HepG2 (cell line): ENCODE results near the gene MFSD6. TPM values are rescaled to one million over a fixed set of nuclear protein-coding genes. Genes with fewer than 3 reads are reported as not detected.

Experiments used
- ARNT2 ChIP-seq: sonication (generic); formaldehyde crosslinking; IDR thresholded peaks from 2 replicates; pipeline ENCODE4 v1.8.0; 2022; ENCODE audit warnings: mild to moderate bottlenecking, low read depth, missing genetic modification reagents, moderate library complexity
- BORCS8-MEF2B ChIP-seq: sonication (generic); formaldehyde crosslinking; IDR thresholded peaks from 2 replicates; pipeline ENCODE4 v1.8.0; 2022; ENCODE audit warnings: mild to moderate bottlenecking, missing genetic modification reagents
- DNMT3B ChIP-seq: conservative IDR thresholded peaks from 2 replicates; pipeline ENCODE4 v1.6.1; 2016; ENCODE audit warnings: missing biosample characterization, control low read depth
- EZH2 ChIP-seq: conservative IDR thresholded peaks from 2 replicates; pipeline ENCODE4 v1.6.1; 2012; ENCODE audit warnings: mild to moderate bottlenecking, low read depth, low read length, moderate library complexity
- HCFC1 ChIP-seq: fragments of 150-350 bp; IDR thresholded peaks from 2 replicates; pipeline ENCODE4 v1.6.1; 2014; ENCODE audit warnings: low read depth, low read length
- NFRKB ChIP-seq: fragments of 450-650 bp; IDR thresholded peaks from 2 replicates; pipeline ENCODE4 v1.6.1; 2017
- POLR2G ChIP-seq: fragments of 200-400 bp; formaldehyde crosslinking; IDR thresholded peaks from 2 replicates; pipeline ENCODE4 v1.6.1; 2018; ENCODE audit warnings: mild to moderate bottlenecking, low read depth, low read length, moderate library complexity
- RXRA ChIP-seq: sonication (generic); formaldehyde crosslinking; IDR thresholded peaks from 2 replicates; pipeline ENCODE4 v1.5.1; 2020; ENCODE audit warnings: missing genetic modification reagents
- YEATS4 ChIP-seq: sonication (generic); formaldehyde crosslinking; IDR thresholded peaks from 2 replicates; pipeline ENCODE4 v1.4.0; 2020; ENCODE audit warnings: missing genetic modification reagents, borderline replicate concordance
- ZBTB7B ChIP-seq: sonication (generic); formaldehyde crosslinking; IDR thresholded peaks from 2 replicates; pipeline ENCODE4 v1.4.0; 2020; ENCODE audit warnings: missing genetic modification reagents
- ZFP41 ChIP-seq: sonication (generic); formaldehyde crosslinking; IDR thresholded peaks from 2 replicates; pipeline ENCODE4 v1.4.0; 2020; ENCODE audit warnings: mild to moderate bottlenecking, missing genetic modification reagents, borderline replicate concordance
- ZNF263 ChIP-seq: sonication (generic); formaldehyde crosslinking; IDR thresholded peaks from 2 replicates; pipeline ENCODE4 v1.4.0; 2020; ENCODE audit warnings: missing genetic modification reagents
- ZNF451 ChIP-seq: sonication (generic); formaldehyde crosslinking; IDR thresholded peaks from 2 replicates; pipeline ENCODE4 v1.5.0; 2020; ENCODE audit warnings: mild to moderate bottlenecking, missing genetic modification reagents
- ZNF619 ChIP-seq: sonication (generic); formaldehyde crosslinking; IDR thresholded peaks from 2 replicates; pipeline ENCODE4 v1.4.0; 2020; ENCODE audit warnings: mild to moderate bottlenecking, missing genetic modification reagents
- ZNF781 ChIP-seq: sonication (generic); formaldehyde crosslinking; IDR thresholded peaks from 2 replicates; pipeline ENCODE4 v1.5.1; 2020; ENCODE audit warnings: borderline replicate concordance, mild to moderate bottlenecking, missing genetic modification reagents; ENCODE audit errors: not compliant biosample characterization
- polyA plus RNA-seq, 8 experiments: library from polyadenylated mRNA; depleted of rRNA in 3 of 8; stranded (reverse) in 7 of 8; unstranded in 1 of 8; fragments of >200 nt; fragmentation: Illumina TruSeq in 4 of 8; extraction: Trizol in 4 of 8; gene quantifications; 2 replicates each; pipeline versions ENCODE4 v1.2.1 to v1.2.3, GENCODE V29; 2011 to 2016; ENCODE audit warnings: low read depth in 4 of 8, missing spikeins in 1 of 8, mixed read lengths in 1 of 8; ENCODE audit not compliant: insufficient read depth in 1 of 8
- total RNA-seq, 5 experiments: library from RNA; depleted of rRNA; stranded (reverse); fragments of >200 nt; fragmentation: Illumina TruSeq; extraction: Trizol; gene quantifications; 2 replicates each; pipeline ENCODE4 v1.2.3, GENCODE V29; 2016; ENCODE audit warnings: low read depth in 1 of 5
- TF ChIP-seq, protein P1 (sequence below): sonication (generic); formaldehyde crosslinking; IDR thresholded peaks from 2 replicates; pipeline ENCODE4 v1.4.0; 2020; ENCODE audit warnings: missing genetic modification reagents
- TF ChIP-seq, protein P2 (sequence below): sonication (generic); formaldehyde crosslinking; conservative IDR thresholded peaks from 2 replicates; pipeline ENCODE4 v1.8.0; 2022; ENCODE audit warnings: low read depth, missing genetic modification reagents
- TF ChIP-seq, protein P3 (sequence below): sonication (generic); formaldehyde crosslinking; IDR thresholded peaks from 2 replicates; pipeline ENCODE4 v1.8.0; 2022; ENCODE audit warnings: mild to moderate bottlenecking, missing genetic modification reagents, moderate library complexity

The MFSD6 gene
- total and polyA plus RNA-seq, 2 of the 13 experiments (the other 11 are each of a cell fraction or from before 2014, with no cell fraction given): 0.92 to 1.4 TPM

DNA sequence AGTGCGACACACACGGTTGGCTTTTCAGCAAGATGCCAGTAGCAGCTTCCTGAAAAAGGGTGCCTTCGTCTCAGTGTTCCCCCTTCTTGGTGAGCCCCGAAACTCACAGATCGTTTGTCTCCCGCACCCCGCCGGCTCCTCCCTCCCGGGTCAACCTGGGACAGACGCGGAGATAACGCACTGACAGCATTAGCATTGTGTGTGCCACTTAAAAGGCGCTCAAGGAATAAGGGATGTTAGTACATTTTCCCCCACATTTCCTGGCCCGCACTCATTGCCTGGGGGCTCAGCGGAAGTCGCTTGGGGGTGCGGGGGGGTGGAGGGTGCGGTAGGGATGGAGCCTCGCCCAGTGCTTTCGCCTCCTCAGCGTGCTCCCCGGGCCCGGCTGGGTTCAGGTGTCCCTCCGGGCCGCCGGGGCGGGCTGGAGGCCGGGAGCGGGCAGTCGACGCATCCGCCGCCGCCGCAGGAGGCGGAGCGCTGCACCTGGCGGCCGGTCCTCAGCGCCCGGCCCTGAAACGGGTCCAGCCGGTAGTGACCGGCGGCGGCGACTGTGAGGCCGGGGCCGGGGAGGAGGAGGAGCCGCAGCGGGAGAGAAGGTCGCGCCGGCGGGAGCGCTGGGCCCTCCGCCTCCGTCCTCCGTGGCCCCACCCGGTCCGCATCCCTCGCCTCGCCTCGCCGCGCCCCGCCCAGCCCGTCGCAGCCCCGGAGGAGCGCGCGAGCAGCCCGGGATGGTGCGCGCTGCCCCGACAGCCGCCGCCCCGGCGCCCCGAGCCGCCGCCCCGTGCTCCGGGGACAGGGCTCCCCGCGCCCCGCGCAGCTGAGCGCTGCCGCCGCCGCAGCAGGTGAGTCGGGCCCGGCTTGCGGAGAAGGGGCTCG lies at the start of gene MFSD6 (continued):
- TF ChIP-seq, protein P1, sequence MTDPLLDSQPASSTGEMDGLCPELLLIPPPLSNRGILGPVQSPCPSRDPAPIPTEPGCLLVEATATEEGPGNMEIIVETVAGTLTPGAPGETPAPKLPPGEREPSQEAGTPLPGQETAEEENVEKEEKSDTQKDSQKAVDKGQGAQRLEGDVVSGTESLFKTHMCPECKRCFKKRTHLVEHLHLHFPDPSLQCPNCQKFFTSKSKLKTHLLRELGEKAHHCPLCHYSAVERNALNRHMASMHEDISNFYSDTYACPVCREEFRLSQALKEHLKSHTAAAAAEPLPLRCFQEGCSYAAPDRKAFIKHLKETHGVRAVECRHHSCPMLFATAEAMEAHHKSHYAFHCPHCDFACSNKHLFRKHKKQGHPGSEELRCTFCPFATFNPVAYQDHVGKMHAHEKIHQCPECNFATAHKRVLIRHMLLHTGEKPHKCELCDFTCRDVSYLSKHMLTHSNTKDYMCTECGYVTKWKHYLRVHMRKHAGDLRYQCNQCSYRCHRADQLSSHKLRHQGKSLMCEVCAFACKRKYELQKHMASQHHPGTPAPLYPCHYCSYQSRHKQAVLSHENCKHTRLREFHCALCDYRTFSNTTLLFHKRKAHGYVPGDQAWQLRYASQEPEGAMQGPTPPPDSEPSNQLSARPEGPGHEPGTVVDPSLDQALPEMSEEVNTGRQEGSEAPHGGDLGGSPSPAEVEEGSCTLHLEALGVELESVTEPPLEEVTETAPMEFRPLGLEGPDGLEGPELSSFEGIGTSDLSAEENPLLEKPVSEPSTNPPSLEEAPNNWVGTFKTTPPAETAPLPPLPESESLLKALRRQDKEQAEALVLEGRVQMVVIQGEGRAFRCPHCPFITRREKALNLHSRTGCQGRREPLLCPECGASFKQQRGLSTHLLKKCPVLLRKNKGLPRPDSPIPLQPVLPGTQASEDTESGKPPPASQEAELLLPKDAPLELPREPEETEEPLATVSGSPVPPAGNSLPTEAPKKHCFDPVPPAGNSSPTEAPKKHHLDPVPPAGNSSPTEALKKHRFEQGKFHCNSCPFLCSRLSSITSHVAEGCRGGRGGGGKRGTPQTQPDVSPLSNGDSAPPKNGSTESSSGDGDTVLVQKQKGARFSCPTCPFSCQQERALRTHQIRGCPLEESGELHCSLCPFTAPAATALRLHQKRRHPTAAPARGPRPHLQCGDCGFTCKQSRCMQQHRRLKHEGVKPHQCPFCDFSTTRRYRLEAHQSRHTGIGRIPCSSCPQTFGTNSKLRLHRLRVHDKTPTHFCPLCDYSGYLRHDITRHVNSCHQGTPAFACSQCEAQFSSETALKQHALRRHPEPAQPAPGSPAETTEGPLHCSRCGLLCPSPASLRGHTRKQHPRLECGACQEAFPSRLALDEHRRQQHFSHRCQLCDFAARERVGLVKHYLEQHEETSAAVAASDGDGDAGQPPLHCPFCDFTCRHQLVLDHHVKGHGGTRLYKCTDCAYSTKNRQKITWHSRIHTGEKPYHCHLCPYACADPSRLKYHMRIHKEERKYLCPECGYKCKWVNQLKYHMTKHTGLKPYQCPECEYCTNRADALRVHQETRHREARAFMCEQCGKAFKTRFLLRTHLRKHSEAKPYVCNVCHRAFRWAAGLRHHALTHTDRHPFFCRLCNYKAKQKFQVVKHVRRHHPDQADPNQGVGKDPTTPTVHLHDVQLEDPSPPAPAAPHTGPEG (CRISPR knock-in tag): 0 out of 2 replicates have a peak, but pooled peaks have one; percentile 68
- peak; percentile 30; the same call in 1 of the 2 replicates for TF ChIP-seq RXRA (CRISPR knock-in tag)
- TF ChIP-seq NFRKB: no peak
- no peak for TF ChIP-seq ZNF781 (CRISPR knock-in tag)
- no peak for TF ChIP-seq DNMT3B (CRISPR knock-in tag)
- TF ChIP-seq BORCS8-MEF2B (CRISPR knock-in tag): 0 out of 2 replicates have a peak, but pooled peaks have one; percentile 8
- peak; percentile 39; the same call in 1 of the 2 replicates for TF ChIP-seq ARNT2 (CRISPR knock-in tag)
- TF ChIP-seq ZNF619 (CRISPR knock-in tag): 0 out of 2 replicates have a peak, but pooled peaks have one; percentile 58
- peak; percentile 54 for TF ChIP-seq ZNF263 (CRISPR knock-in tag)
- TF ChIP-seq POLR2G: no peak
- TF ChIP-seq, protein P2, sequence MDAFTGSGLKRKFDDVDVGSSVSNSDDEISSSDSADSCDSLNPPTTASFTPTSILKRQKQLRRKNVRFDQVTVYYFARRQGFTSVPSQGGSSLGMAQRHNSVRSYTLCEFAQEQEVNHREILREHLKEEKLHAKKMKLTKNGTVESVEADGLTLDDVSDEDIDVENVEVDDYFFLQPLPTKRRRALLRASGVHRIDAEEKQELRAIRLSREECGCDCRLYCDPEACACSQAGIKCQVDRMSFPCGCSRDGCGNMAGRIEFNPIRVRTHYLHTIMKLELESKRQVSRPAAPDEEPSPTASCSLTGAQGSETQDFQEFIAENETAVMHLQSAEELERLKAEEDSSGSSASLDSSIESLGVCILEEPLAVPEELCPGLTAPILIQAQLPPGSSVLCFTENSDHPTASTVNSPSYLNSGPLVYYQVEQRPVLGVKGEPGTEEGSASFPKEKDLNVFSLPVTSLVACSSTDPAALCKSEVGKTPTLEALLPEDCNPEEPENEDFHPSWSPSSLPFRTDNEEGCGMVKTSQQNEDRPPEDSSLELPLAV (CRISPR knock-in tag): 0 out of 2 replicates have a peak, but pooled peaks have one; percentile 50
- no peak for TF ChIP-seq HCFC1
- no peak for TF ChIP-seq ZBTB7B
- TF ChIP-seq, protein P3, sequence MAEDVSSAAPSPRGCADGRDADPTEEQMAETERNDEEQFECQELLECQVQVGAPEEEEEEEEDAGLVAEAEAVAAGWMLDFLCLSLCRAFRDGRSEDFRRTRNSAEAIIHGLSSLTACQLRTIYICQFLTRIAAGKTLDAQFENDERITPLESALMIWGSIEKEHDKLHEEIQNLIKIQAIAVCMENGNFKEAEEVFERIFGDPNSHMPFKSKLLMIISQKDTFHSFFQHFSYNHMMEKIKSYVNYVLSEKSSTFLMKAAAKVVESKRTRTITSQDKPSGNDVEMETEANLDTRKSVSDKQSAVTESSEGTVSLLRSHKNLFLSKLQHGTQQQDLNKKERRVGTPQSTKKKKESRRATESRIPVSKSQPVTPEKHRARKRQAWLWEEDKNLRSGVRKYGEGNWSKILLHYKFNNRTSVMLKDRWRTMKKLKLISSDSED (CRISPR knock-in tag): 0 out of 2 replicates have a peak, but pooled peaks have one; percentile 19
- TF ChIP-seq ZNF451 (CRISPR knock-in tag): 0 out of 2 replicates have a peak, but pooled peaks have one; percentile 49
- 0 out of 2 replicates have a peak, but pooled peaks have one; percentile 23 for TF ChIP-seq ZFP41 (CRISPR knock-in tag)
- TF ChIP-seq EZH2: 0 out of 2 replicates have a peak, but pooled peaks have one; percentile 26
- peak; percentile 43; the same call in 1 of the 2 replicates for TF ChIP-seq YEATS4 (CRISPR knock-in tag)
